Small intestine (tissue), 7 donors: ENCODE results near the gene ETV1. TPM values are rescaled to one million over a fixed set of nuclear protein-coding genes. Genes with fewer than 3 reads are reported as not detected.

ENCODE experiments used
- DNase-seq, 2 donors: peaks; one replicate each; pipeline versions ENCODE4 v3.0.0 to v3.0.0-alpha.2; 2013
- FAIRE-seq: peaks from 2 replicates; lab custom pipeline; 2012; peaks lifted over from hg19 to GRCh38; lab: Jason Lieb, UNC
- H3K27ac ChIP-seq, 3 donors: one replicate each; pipeline ENCODE4 v1.5.1; 2013; ENCODE audit warnings: low read length in 2 of 3, mild to moderate bottlenecking in 2 of 3, control low read depth in 1 of 3, inconsistent platforms in 1 of 3, low read depth in 1 of 3, moderate library complexity in 1 of 3
- H3K27me3 ChIP-seq, 3 donors: one replicate each; pipeline ENCODE4 v1.6.1; 2013; ENCODE audit warnings: low read length in 3 of 3, inconsistent platforms in 1 of 3; ENCODE audit not compliant: control insufficient read depth in 3 of 3, insufficient read depth in 3 of 3
- H3K36me3 ChIP-seq, 3 donors: one replicate each; pipeline ENCODE4 v1.6.1; 2013; ENCODE audit warnings: low read length in 3 of 3, inconsistent platforms in 1 of 3, low read depth in 1 of 3, mild to moderate bottlenecking in 1 of 3, moderate library complexity in 1 of 3; ENCODE audit not compliant: control insufficient read depth in 3 of 3, insufficient read depth in 2 of 3
- H3K4me1 ChIP-seq, 3 donors: one replicate each; pipeline ENCODE4 v1.6.1; 2013; ENCODE audit warnings: low read length in 2 of 3, inconsistent platforms in 1 of 3, low read depth in 1 of 3, mild to moderate bottlenecking in 1 of 3, moderate library complexity in 1 of 3; ENCODE audit not compliant: control insufficient read depth in 3 of 3, insufficient read depth in 2 of 3
- H3K4me3 ChIP-seq, 3 donors: one replicate each; pipeline ENCODE4 v1.5.1; 2013; ENCODE audit warnings: low read length in 3 of 3, control low read depth in 1 of 3, inconsistent platforms in 1 of 3, low read depth in 1 of 3, mild to moderate bottlenecking in 1 of 3, moderate library complexity in 1 of 3
- H3K9me3 ChIP-seq, 2 donors: one replicate each; pipeline ENCODE4 v1.6.1; 2013; ENCODE audit warnings: low read depth in 1 of 2, low read length in 1 of 2; ENCODE audit not compliant: control insufficient read depth in 2 of 2, insufficient read depth in 1 of 2
- WGBS, 3 donors: extraction: QIAGEN DNeasy Blood & Tissue Kit; methylation state at CpG; one replicate each; pipeline ENCODE4 v1.1.7; 2013; 5-methylcytosine and 5-hydroxymethylcytosine counted together
- polyA plus RNA-seq, 4 donors: library from polyadenylated mRNA; stranded (reverse) in 3 of 4; unstranded in 1 of 4; fragments of 200-250 nt in 3 of 4; fragments of 120-200 nt in 1 of 4; gene quantifications; one replicate each; pipeline versions ENCODE4 v1.2.1 to v1.2.3, GENCODE V29; 2013
- donor health status: healthy with polysubstance abuse.
- donor health status: control.
- donor health status: control.
- donor health status: Bipolar disorder and iron deficiency.
- donor health status: healthy.

ETV1 gene
- polyA plus RNA-seq, 4 donors: under 0.01 to 13.0 (median 1.9) TPM

- Histone ChIP-seq H3K4me3 (no peak overlapping the region), H3K9me3 (no peaks in the 10 kb centered on the region), H3K27me3 (no peaks in the 10 kb centered on the region), H3K4me1 (no peaks in the 10 kb centered on the region), H3K36me3 (no peaks in the 10 kb centered on the region), H3K27ac (no peak overlapping the region)
- no peak for FAIRE-seq
- 20 to 53% (median 40%) methylated on average over 4 of the region's 4 CpGs for WGBS, 3 donors
- peak; percentile 21 to 52 for DNase-seq
Observed at GRCh38 chr7:13912715-13913278, 76.7 kb downstream of the ETV1 start.

- Histone ChIP-seq H3K4me1 (no peaks in the 10 kb centered on the region), H3K27ac (no peak overlapping the region), H3K9me3 (no peaks in the 10 kb centered on the region), H3K4me3 (no peak overlapping the region), H3K36me3 (no peaks in the 10 kb centered on the region), H3K27me3 (no peaks in the 10 kb centered on the region)
- 15 to 57% (median 37%) methylated on average over 2 of the region's 2 CpGs for WGBS, 3 donors
- DNase-seq (peak in 1 of 2 donors; percentile 27), FAIRE-seq (no peak)
Observed at GRCh38 chr7:13911909-13912308, 77.6 kb downstream of the ETV1 start.

GRCh38 chr7:13910805-13911551 lies 78.5 kb downstream of the ETV1 start:
- no peak overlapping the region for H3K27ac ChIP-seq
- WGBS, 3 donors: 63 to 66% (median 65%) methylated on average over 8 of the region's 8 CpGs
- H3K4me1 ChIP-seq: no peaks in the 10 kb centered on the region
- no peaks in the 10 kb centered on the region for H3K36me3 ChIP-seq
- DNase-seq: peak in 1 of 2 donors; percentile 22
- H3K4me3 ChIP-seq: no peak overlapping the region
- FAIRE-seq: no peak
- no peaks in the 10 kb centered on the region for H3K27me3 ChIP-seq
- no peaks in the 10 kb centered on the region for H3K9me3 ChIP-seq

GRCh38 chr7:13908667-13909397 lies 80.6 kb downstream of the ETV1 start:
- DNase-seq (peak in 1 of 2 donors; percentile 27), FAIRE-seq (no peak)
- Histone ChIP-seq H3K27ac (no peak overlapping the region), H3K4me1 (no peaks in the 10 kb centered on the region), H3K4me3 (no peak overlapping the region), H3K9me3 (no peaks in the 10 kb centered on the region), H3K27me3 (no peaks in the 10 kb centered on the region), H3K36me3 (no peaks in the 10 kb centered on the region)
- WGBS, 3 donors: 71 to 82% (median 74%) methylated on average over 8 of the region's 8 CpGs

- no peaks in the 10 kb centered on the region for H3K36me3 ChIP-seq
- H3K4me3 ChIP-seq: no peak overlapping the region
- DNase-seq (no peak), FAIRE-seq (no peak)
- no peaks in the 10 kb centered on the region for H3K27me3 ChIP-seq
- WGBS, 3 donors: 21 to 65% (median 41%) methylated on average over 1 of the region's 1 CpG
- H3K9me3 ChIP-seq: no peaks in the 10 kb centered on the region
- no peaks in the 10 kb centered on the region for H3K4me1 ChIP-seq
- no peak overlapping the region for H3K27ac ChIP-seq
Observed at GRCh38 chr7:13907831-13908230, 81.6 kb downstream of the ETV1 start.

- Histone ChIP-seq H3K4me3 (no peak overlapping the region), H3K4me1 (no peaks in the 10 kb centered on the region), H3K36me3 (no peaks in the 10 kb centered on the region), H3K27ac (no peak overlapping the region), H3K9me3 (no peaks in the 10 kb centered on the region), H3K27me3 (no peaks in the 10 kb centered on the region)
- FAIRE-seq: no peak
- no peak for DNase-seq
- 70 to 84% (median 83%) methylated on average over 3 of the region's 3 CpGs for WGBS, 3 donors
Observed at GRCh38 chr7:13904689-13905088, 84.8 kb downstream of the ETV1 start.

GRCh38 chr7:13904007-13904406 lies 85.5 kb downstream of the ETV1 start:
- 74 to 88% (median 74%) methylated on average over 2 of the region's 2 CpGs for WGBS, 3 donors
- H3K36me3 ChIP-seq: no peaks in the 10 kb centered on the region
- no peak for FAIRE-seq

GRCh38 chr7:13901577-13901976 lies 87.9 kb downstream of the ETV1 start:
- Histone ChIP-seq H3K4me3 (no peak overlapping the region), H3K9me3 (no peaks in the 10 kb centered on the region), H3K36me3 (no peaks in the 10 kb centered on the region), H3K27ac (no peak overlapping the region), H3K27me3 (no peaks in the 10 kb centered on the region), H3K4me1 (peaks cover 0 to 2% (median 0%) of the 10 kb centered on the region in 3 donors)
- WGBS, 3 donors: 77 to 90% (median 86%) methylated on average over 3 of the region's 3 CpGs
- FAIRE-seq: no peak
- no peak for DNase-seq

More at GRCh38 chr7:13904007-13904406, 85.5 kb downstream of the ETV1 start:
- DNase-seq: no peak
- Histone ChIP-seq H3K27ac (no peak overlapping the region), H3K27me3 (no peaks in the 10 kb centered on the region), H3K4me3 (no peak overlapping the region), H3K9me3 (no peaks in the 10 kb centered on the region), H3K4me1 (peaks cover 0 to under 1% (median 0%) of the 10 kb centered on the region in 3 donors)
